Liver (tissue), 9 donors: ENCODE measurements around the gene PPARD. TPM values are rescaled to one million over a fixed set of nuclear protein-coding genes. Genes with fewer than 3 reads are reported as not detected.

Source experiments
- DNase-seq: peaks from one replicate; pipeline ENCODE4 v3.0.0-alpha.2; 2017; ENCODE audit warnings: low spot score
- H3K27ac ChIP-seq, 2 donors: one replicate each; pipeline ENCODE4 v1.7.0; 2013; ENCODE audit warnings: inconsistent platforms in 2 of 2, low read length in 2 of 2, control low read depth in 1 of 2, low read depth in 1 of 2, mild to moderate bottlenecking in 1 of 2
- H3K27me3 ChIP-seq, 4 donors: one replicate each; pipeline versions ENCODE4 v1.6.1 to v1.7.0; 2013; ENCODE audit warnings: low read length in 3 of 4, inconsistent platforms in 1 of 4, mild to moderate bottlenecking in 1 of 4, moderate library complexity in 1 of 4; ENCODE audit not compliant: control insufficient read depth in 4 of 4, insufficient read depth in 4 of 4
- H3K36me3 ChIP-seq, 4 donors: one replicate each; pipeline versions ENCODE4 v1.6.1 to v1.7.0; 2013; ENCODE audit warnings: low read length in 3 of 4, mild to moderate bottlenecking in 3 of 4, low read depth in 1 of 4, moderate library complexity in 1 of 4; ENCODE audit not compliant: control insufficient read depth in 4 of 4, insufficient read depth in 3 of 4
- H3K4me1 ChIP-seq, 4 donors: one replicate each; pipeline versions ENCODE4 v1.6.1 to v1.7.0; 2013; ENCODE audit warnings: low read length in 3 of 4, mild to moderate bottlenecking in 3 of 4, moderate library complexity in 1 of 4; ENCODE audit not compliant: control insufficient read depth in 4 of 4, insufficient read depth in 4 of 4
- H3K4me3 ChIP-seq, 3 donors: one replicate each; pipeline versions ENCODE4 v1.6.1 to v1.7.0; 2013; ENCODE audit warnings: low read length in 3 of 3, control low read depth in 1 of 3, low read depth in 1 of 3, mild to moderate bottlenecking in 1 of 3
- H3K9ac ChIP-seq, 2 donors: one replicate each; pipeline ENCODE4 v1.7.0; 2013; ENCODE audit warnings: low read length in 2 of 2, mild to moderate bottlenecking in 2 of 2, moderate library complexity in 2 of 2, control low read depth in 1 of 2, low read depth in 1 of 2
- H3K9me3 ChIP-seq, 4 donors: one replicate each; pipeline versions ENCODE4 v1.6.1 to v1.7.0; 2013; ENCODE audit warnings: low read length in 3 of 4; ENCODE audit not compliant: control insufficient read depth in 4 of 4
- EGR1 ChIP-seq, 2 donors: IDR thresholded peaks; 2 replicates each; pipeline ENCODE4 v1.6.1; 2016 to 2018; ENCODE audit warnings: antibody characterized with exemption in 2 of 2, low read depth in 2 of 2
- FOXA1 ChIP-seq: IDR thresholded peaks from 2 replicates; pipeline ENCODE4 v1.6.1; 2016; ENCODE audit warnings: antibody characterized with exemption
- FOXA2 ChIP-seq: IDR thresholded peaks from 2 replicates; pipeline ENCODE4 v1.6.1; 2016; ENCODE audit warnings: antibody characterized with exemption
- GABPA ChIP-seq, 2 donors: IDR thresholded peaks in 1 of 2; conservative IDR thresholded peaks in 1 of 2; 2 replicates each; pipeline ENCODE4 v1.6.1; 2016; ENCODE audit warnings: antibody characterized with exemption in 2 of 2, mild to moderate bottlenecking in 1 of 2, moderate library complexity in 1 of 2
- HNF4G ChIP-seq: IDR thresholded peaks from 2 replicates; pipeline ENCODE4 v1.6.1; 2016; ENCODE audit warnings: antibody characterized with exemption
- JUND ChIP-seq, 2 donors: IDR thresholded peaks; 2 replicates each; pipeline ENCODE4 v1.6.1; 2016; ENCODE audit warnings: antibody characterized with exemption in 2 of 2
- NR2F2 ChIP-seq: IDR thresholded peaks from 2 replicates; pipeline ENCODE4 v1.6.1; 2016; ENCODE audit warnings: antibody characterized with exemption
- RXRA ChIP-seq, 2 donors: IDR thresholded peaks; 2 replicates each; pipeline ENCODE4 v1.6.1; 2017 to 2018; ENCODE audit warnings: antibody characterized with exemption in 2 of 2, mild to moderate bottlenecking in 1 of 2
- SP1 ChIP-seq: IDR thresholded peaks from 2 replicates; pipeline ENCODE4 v1.6.1; 2018; ENCODE audit warnings: antibody characterized with exemption, mild to moderate bottlenecking
- TAF1 ChIP-seq: conservative IDR thresholded peaks from 2 replicates; pipeline ENCODE4 v1.6.1; 2016; ENCODE audit warnings: antibody characterized with exemption, mild to moderate bottlenecking
- YY1 ChIP-seq: IDR thresholded peaks from 2 replicates; pipeline ENCODE4 v1.6.1; 2016; ENCODE audit warnings: antibody characterized with exemption, mild to moderate bottlenecking
- WGBS: extraction: QIAGEN DNeasy Blood & Tissue Kit; methylation state at CpG from one replicate; pipeline ENCODE4 v1.1.7; 2013; 5-methylcytosine and 5-hydroxymethylcytosine counted together
- polyA plus RNA-seq, 2 donors: library from polyadenylated mRNA; stranded (reverse) in 1 of 2; unstranded in 1 of 2; fragments of 200-250 nt in 1 of 2; fragments of >200 nt in 1 of 2; fragmentation: Nextera tagmentation in 1 of 2; extraction: Ambion mirVana in 1 of 2; gene quantifications; one replicate each; pipeline versions ENCODE4 v1.2.1 to v1.2.3, GENCODE V29; 2013 to 2015
- total RNA-seq, 2 donors: library from RNA; depleted of rRNA; stranded (reverse); fragments of >200 nt; gene quantifications; one replicate each; pipeline ENCODE4 v1.2.3, GENCODE V29; 2014
- TF ChIP-seq, protein P1 (sequence below): IDR thresholded peaks from 2 replicates; pipeline ENCODE4 v1.6.1; 2016; ENCODE audit warnings: antibody characterized with exemption
- TF ChIP-seq, protein P2 (sequence below): fragments of 150-350 bp; IDR thresholded peaks from 2 replicates; pipeline ENCODE4 v1.5.1; 2017; ENCODE audit warnings: improper control_type of control experiment, low read depth, low read length; ENCODE audit not compliant: missing input control
- TF ChIP-seq, protein P3 (sequence below): IDR thresholded peaks from 2 replicates; pipeline ENCODE4 v1.6.1; 2016; ENCODE audit warnings: antibody characterized with exemption
- TF ChIP-seq, protein P4 (sequence below): IDR thresholded peaks from 2 replicates; pipeline ENCODE4 v1.6.1; 2016; ENCODE audit warnings: antibody characterized with exemption
- TF ChIP-seq, protein P5 (sequence below): IDR thresholded peaks from 2 replicates; pipeline ENCODE4 v1.6.1; 2016; ENCODE audit warnings: antibody characterized with exemption, mild to moderate bottlenecking
- donor health status: healthy.
- donor health status: healthy.
- donor health status: healthy.
- donor health status: healthy.
- donor health status: healthy.

PPARD gene
- total and polyA plus RNA-seq, 4 donors = 2.1 to 7.8 (median 5.1) TPM

DNA sequence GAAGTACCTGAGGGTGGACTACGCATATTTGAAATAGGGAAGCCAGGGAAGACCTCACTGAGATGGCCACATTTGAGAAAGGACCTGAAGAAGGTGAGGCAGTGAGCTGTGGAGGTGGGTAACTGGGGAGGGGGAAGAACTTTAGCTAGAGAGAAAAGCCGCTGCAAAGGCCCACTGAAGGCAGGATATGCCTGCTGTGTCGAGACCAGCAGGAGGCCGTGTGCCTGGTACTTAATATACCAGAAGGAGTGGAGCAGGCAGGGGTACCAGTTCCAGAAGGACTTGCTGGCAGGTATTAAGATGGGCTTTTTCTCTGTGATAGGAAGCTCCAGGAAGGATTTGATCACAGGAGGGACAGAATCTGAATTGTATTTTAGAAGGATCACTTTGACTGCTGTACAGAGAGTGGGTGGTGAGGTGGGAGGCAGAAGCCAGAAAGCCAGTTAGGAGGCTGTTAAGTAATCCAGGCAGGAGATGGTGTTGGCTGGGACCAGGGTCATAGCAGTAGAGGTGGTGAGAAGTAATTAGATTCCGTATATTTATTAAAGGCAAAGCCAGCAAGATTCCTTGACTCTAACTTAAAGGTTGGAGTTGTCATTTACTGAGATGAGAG lies 55.6 kb downstream of the PPARD start:
- Histone ChIP-seq H3K27me3 (no peaks in the 10 kb centered on the region), H3K4me1 (peaks cover 8 to 24% (median 21%) of the 10 kb centered on the region in 4 donors), H3K9ac (no peak overlapping the region), H3K4me3 (no peak overlapping the region), H3K36me3 (no peaks in the 10 kb centered on the region), H3K9me3 (no peaks in the 10 kb centered on the region), H3K27ac (no peak overlapping the region)
- TF ChIP-seq TAF1 (no peak), SP1 (no peak), NR2F2 (no peak), YY1 (no peak), EGR1 (IDR thresholded peaks at IDR 0.05; ENCODE audit: low read depth in 2 of 2) (no peak), FOXA1 (no peak), HNF4G (no peak), JUND (IDR thresholded peaks at IDR 0.05) (no peak), FOXA2 (no peak), GABPA (IDR thresholded peaks at IDR 0.05 in 1 of 2, conservative IDR thresholded peaks at IDR 0.05 in 1 of 2) (no peak), RXRA (IDR thresholded peaks at IDR 0.05) (no peak)
- TF ChIP-seq, protein P1, sequence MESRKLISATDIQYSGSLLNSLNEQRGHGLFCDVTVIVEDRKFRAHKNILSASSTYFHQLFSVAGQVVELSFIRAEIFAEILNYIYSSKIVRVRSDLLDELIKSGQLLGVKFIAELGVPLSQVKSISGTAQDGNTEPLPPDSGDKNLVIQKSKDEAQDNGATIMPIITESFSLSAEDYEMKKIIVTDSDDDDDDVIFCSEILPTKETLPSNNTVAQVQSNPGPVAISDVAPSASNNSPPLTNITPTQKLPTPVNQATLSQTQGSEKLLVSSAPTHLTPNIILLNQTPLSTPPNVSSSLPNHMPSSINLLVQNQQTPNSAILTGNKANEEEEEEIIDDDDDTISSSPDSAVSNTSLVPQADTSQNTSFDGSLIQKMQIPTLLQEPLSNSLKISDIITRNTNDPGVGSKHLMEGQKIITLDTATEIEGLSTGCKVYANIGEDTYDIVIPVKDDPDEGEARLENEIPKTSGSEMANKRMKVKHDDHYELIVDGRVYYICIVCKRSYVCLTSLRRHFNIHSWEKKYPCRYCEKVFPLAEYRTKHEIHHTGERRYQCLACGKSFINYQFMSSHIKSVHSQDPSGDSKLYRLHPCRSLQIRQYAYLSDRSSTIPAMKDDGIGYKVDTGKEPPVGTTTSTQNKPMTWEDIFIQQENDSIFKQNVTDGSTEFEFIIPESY = no peak
- TF ChIP-seq, protein P2, sequence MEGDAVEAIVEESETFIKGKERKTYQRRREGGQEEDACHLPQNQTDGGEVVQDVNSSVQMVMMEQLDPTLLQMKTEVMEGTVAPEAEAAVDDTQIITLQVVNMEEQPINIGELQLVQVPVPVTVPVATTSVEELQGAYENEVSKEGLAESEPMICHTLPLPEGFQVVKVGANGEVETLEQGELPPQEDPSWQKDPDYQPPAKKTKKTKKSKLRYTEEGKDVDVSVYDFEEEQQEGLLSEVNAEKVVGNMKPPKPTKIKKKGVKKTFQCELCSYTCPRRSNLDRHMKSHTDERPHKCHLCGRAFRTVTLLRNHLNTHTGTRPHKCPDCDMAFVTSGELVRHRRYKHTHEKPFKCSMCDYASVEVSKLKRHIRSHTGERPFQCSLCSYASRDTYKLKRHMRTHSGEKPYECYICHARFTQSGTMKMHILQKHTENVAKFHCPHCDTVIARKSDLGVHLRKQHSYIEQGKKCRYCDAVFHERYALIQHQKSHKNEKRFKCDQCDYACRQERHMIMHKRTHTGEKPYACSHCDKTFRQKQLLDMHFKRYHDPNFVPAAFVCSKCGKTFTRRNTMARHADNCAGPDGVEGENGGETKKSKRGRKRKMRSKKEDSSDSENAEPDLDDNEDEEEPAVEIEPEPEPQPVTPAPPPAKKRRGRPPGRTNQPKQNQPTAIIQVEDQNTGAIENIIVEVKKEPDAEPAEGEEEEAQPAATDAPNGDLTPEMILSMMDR = no peak
- TF ChIP-seq, protein P3, sequence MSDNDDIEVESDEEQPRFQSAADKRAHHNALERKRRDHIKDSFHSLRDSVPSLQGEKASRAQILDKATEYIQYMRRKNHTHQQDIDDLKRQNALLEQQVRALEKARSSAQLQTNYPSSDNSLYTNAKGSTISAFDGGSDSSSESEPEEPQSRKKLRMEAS = no peak
- TF ChIP-seq, protein P4, sequence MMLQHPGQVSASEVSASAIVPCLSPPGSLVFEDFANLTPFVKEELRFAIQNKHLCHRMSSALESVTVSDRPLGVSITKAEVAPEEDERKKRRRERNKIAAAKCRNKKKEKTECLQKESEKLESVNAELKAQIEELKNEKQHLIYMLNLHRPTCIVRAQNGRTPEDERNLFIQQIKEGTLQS = no peak
- WGBS = 94% methylated on average over 5 of the region's 5 CpGs
- DNase-seq = no peak

DNA sequence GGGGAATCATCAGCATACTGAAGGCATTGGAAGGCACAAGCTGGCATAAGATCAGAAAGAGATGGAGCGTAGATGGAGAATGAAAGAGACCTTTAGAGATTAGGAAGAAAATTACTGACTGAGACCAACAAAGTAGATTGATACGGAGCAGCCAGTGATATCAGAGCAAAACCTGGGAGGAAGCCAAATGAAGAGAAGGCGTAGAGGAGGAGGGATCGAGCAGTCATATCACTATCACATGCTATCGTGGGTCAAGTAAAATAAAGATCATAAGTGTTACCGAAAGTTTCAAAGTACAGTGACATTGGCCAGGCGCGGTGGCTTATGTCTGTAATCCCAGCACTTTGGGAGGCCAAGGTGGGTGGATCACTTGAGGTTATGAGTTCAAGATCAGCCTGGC lies 56.2 kb downstream of the PPARD start:
- no peak overlapping the region for H3K27ac ChIP-seq
- WGBS = 93% methylated on average over 8 of the region's 8 CpGs

More for the DNA sequence above, 56.2 kb downstream of the PPARD start:
- Histone ChIP-seq H3K4me1 (peaks cover 10 to 30% (median 27%) of the 10 kb centered on the region in 4 donors), H3K4me3 (no peak overlapping the region), H3K27me3 (no peaks in the 10 kb centered on the region), H3K36me3 (no peaks in the 10 kb centered on the region), H3K9me3 (no peaks in the 10 kb centered on the region), H3K9ac (no peak overlapping the region)
- TF ChIP-seq SP1 = no peak
- TF ChIP-seq RXRA (IDR thresholded peaks at IDR 0.05) = no peak
- no peak for TF ChIP-seq FOXA1
- no peak for TF ChIP-seq HNF4G
- TF ChIP-seq JUND (IDR thresholded peaks at IDR 0.05) = no peak
- TF ChIP-seq, protein P5, sequence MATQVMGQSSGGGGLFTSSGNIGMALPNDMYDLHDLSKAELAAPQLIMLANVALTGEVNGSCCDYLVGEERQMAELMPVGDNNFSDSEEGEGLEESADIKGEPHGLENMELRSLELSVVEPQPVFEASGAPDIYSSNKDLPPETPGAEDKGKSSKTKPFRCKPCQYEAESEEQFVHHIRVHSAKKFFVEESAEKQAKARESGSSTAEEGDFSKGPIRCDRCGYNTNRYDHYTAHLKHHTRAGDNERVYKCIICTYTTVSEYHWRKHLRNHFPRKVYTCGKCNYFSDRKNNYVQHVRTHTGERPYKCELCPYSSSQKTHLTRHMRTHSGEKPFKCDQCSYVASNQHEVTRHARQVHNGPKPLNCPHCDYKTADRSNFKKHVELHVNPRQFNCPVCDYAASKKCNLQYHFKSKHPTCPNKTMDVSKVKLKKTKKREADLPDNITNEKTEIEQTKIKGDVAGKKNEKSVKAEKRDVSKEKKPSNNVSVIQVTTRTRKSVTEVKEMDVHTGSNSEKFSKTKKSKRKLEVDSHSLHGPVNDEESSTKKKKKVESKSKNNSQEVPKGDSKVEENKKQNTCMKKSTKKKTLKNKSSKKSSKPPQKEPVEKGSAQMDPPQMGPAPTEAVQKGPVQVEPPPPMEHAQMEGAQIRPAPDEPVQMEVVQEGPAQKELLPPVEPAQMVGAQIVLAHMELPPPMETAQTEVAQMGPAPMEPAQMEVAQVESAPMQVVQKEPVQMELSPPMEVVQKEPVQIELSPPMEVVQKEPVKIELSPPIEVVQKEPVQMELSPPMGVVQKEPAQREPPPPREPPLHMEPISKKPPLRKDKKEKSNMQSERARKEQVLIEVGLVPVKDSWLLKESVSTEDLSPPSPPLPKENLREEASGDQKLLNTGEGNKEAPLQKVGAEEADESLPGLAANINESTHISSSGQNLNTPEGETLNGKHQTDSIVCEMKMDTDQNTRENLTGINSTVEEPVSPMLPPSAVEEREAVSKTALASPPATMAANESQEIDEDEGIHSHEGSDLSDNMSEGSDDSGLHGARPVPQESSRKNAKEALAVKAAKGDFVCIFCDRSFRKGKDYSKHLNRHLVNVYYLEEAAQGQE = no peak
- TF ChIP-seq, protein P4 = no peak
- no peak for DNase-seq
